ENCODE results near the gene MAP3K5.
"Not testable (repeated sequence)": the region's sequence is repeated elsewhere in the genome, so short reads cannot be mapped to it uniquely, and the experiment has no call there.

The MAP3K5 gene

DNA sequence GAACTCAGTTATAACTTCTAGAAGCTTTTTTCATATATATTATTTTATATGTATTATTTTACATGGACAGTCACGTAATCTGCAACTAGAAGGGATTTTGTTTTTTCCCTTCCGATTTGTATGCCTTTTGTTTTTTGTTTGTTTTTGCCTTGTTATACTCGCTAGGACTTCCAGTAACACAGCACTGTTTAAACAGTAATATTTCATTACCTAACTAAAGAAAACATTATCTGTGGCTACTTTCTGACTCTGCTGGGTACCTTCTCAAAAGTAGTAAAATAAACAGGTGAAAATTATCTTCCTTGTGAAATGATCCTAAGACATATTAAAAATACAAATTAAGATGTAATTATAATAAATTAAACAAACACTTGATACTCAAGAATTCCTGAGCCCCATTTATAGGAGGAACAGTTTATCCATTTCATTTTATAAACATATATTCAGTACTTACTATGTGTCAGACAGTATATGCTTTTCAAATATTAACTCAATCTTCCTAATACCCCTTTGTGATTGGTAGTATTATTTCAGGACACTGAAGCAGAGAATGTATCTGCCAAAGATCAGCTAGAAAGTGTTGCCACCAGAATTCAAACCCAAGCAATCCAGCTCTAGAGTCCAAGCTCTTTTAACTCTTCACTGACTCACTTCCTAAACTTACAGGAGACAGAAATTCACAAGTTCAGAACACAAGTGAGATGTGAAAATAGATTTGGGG is 65.3 kb downstream of the MAP3K5 start:
- DNase-seq, result no peak

- no peak for DNase-seq
These were observed 67.2 kb downstream of the MAP3K5 start for GRCh38 chr6:136725124-136725523.

GRCh38 chr6:136723780-136724179 is 68.5 kb downstream of the MAP3K5 start:
- DNase-seq, result peak in 21 of 56 donors; percentile 3 to 70 (median 37)

- no peak for DNase-seq
These were observed 70.8 kb downstream of the MAP3K5 start for GRCh38 chr6:136721467-136721866.

GRCh38 chr6:136720045-136720770 is 72.1 kb downstream of the MAP3K5 start:
- DNase-seq, result no peak

DNA sequence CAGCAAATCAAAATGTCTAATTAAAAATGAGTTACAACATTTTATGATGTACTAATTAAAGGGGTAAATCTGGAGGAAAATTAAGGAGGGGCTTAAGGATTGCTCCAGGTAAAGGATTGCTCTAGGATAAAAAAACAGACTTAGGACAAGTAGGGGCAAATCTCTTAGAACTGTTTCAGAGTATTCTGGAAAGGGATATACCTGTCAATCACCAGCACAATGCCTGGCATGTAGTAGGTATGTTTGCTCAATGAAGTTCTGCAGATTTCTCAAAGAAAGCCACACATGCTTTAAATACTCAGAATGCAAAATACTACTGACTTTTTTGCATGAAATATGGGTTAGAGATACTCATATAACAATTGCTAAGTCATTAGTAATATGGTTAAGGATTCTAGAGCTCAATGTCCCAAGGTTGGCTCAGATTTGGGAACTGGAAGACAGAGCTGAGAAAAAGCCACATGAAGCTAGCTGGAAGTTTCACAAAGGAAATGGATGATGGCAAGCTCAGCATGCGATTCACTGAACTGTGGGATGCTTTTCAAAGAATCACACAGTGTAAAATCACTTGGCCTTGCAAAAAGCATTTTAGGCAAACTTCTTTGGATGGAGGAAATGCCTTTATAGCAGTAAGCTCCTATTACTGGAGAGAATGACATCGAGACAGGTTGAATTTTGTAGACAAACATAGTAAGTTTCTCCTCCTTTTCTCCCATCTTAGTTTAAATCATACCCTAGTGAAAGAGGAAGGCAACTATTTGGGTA is 72.8 kb downstream of the MAP3K5 start:
- DNase-seq, result peak in 5 of 56 donors; percentile 8 to 36 (median 21)

- no peak for DNase-seq
These were observed 73.8 kb downstream of the MAP3K5 start for GRCh38 chr6:136718476-136718875.

DNA sequence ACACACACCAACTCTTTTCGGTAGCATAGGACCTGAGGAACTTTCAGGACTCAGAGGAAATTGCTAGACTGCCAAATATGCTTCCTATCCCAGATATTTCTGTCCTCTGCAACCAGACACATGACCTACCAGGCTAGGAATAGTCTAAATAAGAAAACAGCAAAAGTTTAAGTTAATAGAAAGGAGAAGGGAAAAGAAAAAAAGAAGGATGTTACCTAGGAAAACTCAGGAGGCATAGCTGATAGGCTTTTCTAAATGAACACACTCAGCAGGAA is 74.6 kb downstream of the MAP3K5 start:
- DNase-seq, result no peak

GRCh38 chr6:136716917-136717715 is 75.2 kb downstream of the MAP3K5 start:
- no peak for DNase-seq

DNA sequence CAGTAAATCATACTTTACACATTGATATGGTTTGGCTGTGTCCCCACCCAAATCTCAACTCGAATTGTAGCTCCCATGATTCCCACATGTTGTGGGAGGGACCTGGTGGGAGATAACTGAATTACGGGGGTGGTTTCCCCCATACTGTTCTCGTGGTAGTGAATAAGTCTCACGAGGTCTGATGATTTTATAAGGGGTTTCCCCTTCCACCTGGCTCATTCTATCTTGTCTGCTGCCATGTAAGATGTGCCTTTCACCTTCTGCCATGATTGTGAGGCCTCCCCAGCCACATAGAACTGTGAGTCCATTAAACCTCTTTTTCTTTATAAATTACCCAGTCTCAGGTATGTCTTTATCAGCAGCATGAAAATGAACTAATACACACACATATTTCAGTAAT is 79.6 kb downstream of the MAP3K5 start:
- not testable (repeated sequence) for DNase-seq

GRCh38 chr6:136711644-136712043 is 80.6 kb downstream of the MAP3K5 start:
- no peak for DNase-seq

- DNase-seq, result peak in 1 of 56 donors; percentile 18
These were observed 81.3 kb downstream of the MAP3K5 start for GRCh38 chr6:136710877-136711552.

- no peak for DNase-seq
These were observed 82.8 kb downstream of the MAP3K5 start for GRCh38 chr6:136709429-136709828.

GRCh38 chr6:136706430-136706829 is 85.8 kb downstream of the MAP3K5 start:
- DNase-seq, result peak in 4 of 56 donors; percentile 9 to 23 (median 14)

- no peak for DNase-seq
These were observed 88.9 kb downstream of the MAP3K5 start for GRCh38 chr6:136703331-136703865.

DNA sequence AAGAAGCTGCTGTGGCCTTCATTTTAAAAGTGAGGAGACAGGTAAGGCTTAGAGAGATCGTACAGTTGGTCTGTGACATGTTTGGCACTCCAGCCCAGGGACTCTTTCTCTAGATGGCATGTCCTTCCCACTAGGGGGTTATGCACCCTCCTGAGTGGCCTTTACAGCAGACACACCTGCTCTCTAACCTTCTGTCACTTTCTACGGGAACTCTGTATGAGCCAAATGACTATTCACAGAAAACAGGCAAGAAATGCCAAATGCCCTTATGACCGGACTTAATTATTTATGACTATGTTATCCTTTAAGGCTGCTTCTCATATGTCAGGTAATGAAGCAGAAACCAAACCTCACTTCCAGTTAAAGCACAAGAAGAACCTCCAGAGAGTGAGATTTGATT is 91.2 kb downstream of the MAP3K5 start:
- no peak for DNase-seq

- DNase-seq, result no peak
These were observed 92.9 kb downstream of the MAP3K5 start for GRCh38 chr6:136699358-136699757.

DNA sequence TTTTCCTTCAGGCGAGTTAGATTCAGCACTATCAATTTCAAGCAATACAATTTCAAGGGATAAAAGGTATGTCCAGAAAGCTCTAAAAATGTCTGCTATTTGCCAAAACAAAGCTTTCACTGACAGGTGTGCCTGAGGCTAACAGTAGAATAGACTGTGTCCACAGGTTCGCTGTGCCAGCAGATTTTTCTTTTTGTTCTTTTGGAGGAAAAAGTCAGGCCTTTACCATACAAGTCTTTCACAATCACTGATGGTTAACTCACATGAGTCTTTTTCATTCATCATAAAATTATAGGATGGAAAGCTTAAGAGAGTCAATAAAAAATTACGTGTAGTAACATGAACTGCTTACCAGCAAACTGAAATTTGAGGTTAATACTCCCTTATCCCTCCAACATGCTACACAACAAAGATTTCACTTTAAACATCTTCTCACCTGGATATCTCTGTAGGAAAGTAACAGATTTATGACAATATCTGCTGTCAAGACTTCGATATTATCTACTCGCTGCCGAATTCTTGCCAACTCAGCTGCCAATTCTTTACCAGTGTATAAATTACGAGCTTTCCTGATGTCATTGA is 95.4 kb downstream of the MAP3K5 start:
- no peak for DNase-seq

- DNase-seq, result no peak
These were observed 96.0 kb downstream of the MAP3K5 start for GRCh38 chr6:136696238-136696637.

DNA sequence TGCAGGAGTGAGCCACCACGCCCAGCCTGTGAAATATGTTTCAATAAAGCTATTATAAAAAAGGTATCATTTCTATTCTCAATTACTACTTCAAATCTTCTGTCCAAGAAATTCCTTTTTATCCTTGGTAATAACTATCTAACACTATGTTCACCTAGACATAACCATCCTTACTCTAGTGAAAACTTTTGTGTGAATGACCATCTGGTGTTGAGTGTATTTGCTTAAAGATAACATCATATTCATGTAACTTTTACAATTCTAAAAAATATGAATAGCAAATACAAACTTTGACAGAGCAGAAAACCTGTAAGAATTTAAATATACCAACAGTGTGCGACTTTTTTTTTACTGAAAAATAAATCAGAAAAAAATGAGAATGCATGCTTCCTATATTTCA is 96.9 kb downstream of the MAP3K5 start:
- DNase-seq, result no peak

All from nucleus accumbens (tissue), 56 donors.